HG03280 (cell line): ENCODE data around the gene KLF13.

Experiments
- ATAC-seq: cut with Tn5 transposase; IDR thresholded peaks from one replicate; pipeline ENCODE4 v1.9.1; 2021; ENCODE audit warnings: mild to moderate bottlenecking, moderate library complexity; ENCODE audit not compliant: unreplicated experiment

The KLF13 gene

GRCh38 chr15:31326156-31326874 is at the start of gene KLF13:
Gene KLF13, plus strand, starts transcription at chr15:31326835. Its CDS starts 378 bp downstream, at chr15:31327213.
- ATAC-seq, result peak; percentile 63

- ATAC-seq, result no peak
Measured at GRCh38 chr15:31277335-31278060, 49.1 kb upstream of the KLF13 start.

- no peak for ATAC-seq
Measured at GRCh38 chr15:31278061-31278445, 48.6 kb upstream of the KLF13 start.

GRCh38 chr15:31278544-31279220 is 48.0 kb upstream of the KLF13 start:
- no peak for ATAC-seq

DNA sequence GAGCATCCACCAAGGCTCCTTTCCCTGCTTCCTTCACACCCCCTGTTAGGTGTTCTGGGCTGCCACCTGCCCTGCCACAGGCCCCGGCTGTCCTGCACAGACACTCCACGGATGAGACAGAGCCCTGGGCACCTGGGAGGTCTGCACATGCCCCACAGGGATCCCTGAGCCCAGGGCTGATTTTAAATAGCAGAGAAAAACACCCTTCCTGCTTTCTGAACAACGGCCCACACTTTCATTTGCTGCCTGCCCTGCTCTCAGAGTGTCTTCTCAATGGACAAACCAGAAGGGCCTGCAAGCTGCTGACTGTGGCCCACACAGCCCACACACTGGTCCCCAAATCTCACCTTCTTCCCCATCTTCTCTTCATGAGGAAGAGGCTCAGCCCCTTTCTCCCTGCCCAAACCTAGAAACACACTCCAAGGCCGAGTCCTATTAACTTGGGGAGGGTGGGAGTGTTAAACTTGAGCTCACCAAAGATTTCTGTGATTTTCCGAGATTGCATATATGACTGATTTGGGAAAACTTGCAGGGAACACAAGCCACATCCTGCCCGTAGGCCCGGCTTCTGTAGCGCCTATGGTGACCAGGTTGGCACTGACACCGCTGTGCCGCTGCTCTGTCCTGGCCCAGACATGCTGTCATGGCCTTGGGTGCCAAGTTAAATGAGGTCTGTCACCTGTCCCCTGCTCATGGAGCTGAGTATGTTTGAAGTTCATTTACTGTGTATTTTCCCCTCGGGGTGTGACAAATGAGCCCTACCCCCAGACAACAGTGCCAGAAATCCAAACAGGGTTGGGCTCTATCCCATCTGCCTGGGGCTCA is 47.2 kb upstream of the KLF13 start:
- ATAC-seq, result no peak

- no peak for ATAC-seq
Measured at GRCh38 chr15:31280046-31280830, 46.4 kb upstream of the KLF13 start.

- ATAC-seq, result no peak
Measured at GRCh38 chr15:31280831-31281216, 45.8 kb upstream of the KLF13 start.

- ATAC-seq, result no peak
Measured at GRCh38 chr15:31283043-31283442, 43.6 kb upstream of the KLF13 start.

GRCh38 chr15:31285772-31286261 is 40.8 kb upstream of the KLF13 start:
- ATAC-seq, result no peak

DNA sequence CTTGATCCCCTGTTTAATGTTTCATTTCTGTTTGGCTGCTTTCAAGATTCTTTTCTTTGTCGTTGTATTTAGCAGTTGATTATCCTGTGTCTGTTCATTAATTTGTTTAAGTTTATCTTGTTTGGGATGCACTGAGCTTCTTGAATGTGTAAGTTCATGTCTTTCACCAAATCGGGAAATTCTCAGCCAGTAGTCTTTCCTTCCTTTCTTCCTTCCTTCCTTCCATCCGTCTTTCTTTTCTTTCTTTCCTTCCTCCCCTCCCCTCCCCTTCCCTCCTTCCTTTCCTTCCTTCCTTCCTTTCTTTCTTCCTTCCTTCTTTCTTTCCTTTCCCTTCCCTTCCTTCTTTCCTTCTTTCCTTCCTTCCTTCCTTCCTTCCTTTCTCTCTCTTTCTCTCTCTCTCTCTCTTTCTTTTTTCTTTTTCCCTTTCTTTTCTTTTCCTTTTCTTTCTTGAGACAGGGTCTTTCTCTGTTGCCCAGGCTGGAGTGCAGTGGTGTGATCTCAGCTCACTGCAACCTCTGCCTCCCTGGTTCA is 35.5 kb upstream of the KLF13 start:
- ATAC-seq, result no peak

DNA sequence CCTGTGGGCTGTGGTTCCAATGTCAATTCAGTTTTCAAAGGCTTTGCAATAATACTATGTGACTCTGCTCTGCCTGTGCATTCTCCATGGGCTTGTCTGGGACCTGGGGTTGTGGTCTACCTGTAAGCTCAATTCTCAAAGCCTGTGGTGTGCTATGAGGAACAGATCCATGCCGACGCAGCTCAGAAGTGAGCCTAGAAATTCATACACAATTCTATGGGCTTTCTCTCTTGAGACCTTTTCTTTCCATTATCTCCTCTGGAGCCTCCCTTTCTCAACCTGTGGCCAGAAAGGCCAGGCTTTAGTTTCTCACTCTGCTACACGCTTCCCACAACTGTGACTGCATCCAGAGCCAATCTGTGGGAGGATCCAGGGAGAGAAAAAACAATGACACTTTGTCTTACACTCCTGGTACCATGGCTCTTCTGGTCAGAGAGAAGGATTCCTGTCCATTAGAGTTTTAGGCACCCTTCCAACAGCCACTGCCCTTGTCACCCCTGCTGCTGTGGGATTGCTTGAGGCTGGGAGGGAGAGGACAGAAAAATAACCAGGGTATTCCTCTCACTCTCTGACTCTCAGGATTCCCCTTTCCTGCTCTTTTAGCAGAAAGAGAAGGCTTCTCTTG is 34.1 kb upstream of the KLF13 start:
- no peak for ATAC-seq

DNA sequence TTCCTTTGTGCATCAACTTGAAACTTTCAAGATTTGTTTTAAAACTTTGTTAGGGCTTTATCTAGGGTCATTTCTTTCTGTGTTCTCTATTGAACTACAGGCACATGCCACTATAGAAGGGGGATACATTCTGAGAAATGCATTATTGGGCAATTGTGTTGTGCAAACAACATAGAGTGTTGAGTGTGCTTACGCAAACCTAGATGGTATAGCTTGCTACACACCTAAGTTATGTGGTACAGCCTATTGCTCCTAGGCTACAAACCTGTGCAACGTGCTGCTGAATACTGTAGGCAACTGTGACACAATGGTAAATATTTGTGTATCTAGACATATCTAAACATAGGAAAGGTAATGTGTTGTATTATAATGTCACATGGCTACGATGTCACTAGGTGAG is 33.0 kb upstream of the KLF13 start:
- no peak for ATAC-seq

GRCh38 chr15:31294067-31294466 is 32.6 kb upstream of the KLF13 start:
- no peak for ATAC-seq

DNA sequence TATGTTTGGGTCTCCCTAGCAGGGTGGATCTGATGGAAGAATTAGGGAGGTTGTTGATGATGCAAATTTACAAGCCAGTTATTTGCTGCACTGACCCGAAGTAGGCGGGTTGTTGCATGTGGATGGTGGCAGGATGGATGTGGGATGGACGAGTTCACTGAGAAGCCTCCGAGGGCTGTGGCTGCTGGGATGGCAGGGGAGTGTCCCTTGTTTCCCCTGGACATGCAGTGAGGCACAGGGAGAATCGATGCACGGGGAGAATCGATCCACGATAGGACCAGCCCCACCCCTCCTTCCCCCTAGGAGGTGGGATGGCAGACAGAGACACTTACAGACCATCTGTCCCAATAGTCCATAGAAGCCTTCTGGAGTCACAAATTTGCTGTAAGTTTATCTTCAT is 31.0 kb upstream of the KLF13 start:
- ATAC-seq, result no peak

GRCh38 chr15:31296219-31296645 is 30.4 kb upstream of the KLF13 start:
- no peak for ATAC-seq

DNA sequence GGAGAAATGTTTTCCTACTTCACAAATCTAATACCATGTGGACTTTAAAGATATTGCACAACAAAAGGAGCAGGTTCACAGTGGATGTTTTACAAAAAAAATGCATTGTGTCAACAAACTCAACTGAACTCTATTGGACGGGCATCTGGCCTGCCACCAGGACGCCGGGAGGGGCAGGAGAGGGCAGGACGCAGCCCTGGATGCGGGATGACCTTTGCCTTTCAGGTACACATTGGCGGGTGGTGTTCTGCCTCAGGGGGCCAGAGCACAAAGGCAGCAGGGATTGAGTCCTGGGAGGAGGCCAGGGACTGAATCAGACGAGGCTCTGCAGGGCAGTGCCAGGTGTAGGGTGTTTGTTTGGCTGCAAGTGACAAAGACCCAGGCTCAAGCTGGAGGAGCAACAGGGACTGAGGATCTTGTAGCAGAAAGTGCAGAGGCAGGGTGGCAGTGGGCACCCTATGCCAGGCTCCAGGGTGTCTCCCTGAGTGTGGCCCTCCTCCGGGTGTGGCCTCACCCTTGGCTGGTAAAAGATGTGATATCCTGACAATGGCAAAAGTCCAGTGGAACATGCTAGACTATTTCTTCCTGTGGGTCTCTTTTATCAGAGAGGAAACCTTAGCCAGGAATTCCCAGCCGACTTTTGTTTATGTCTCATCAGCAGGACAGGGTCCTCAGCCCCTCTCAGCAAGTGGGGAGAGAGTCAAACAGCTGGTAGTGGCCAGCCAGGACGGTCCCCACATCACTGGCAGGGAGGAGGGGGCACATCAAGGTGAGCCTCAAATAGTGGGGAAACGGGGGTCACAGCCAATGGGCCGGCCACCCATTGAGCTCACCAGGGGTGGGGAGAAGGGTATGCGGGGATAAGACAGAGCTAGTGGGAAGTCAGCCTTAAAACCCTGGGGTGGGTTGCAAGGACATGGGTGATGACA is 29.7 kb upstream of the KLF13 start:
- no peak for ATAC-seq

DNA sequence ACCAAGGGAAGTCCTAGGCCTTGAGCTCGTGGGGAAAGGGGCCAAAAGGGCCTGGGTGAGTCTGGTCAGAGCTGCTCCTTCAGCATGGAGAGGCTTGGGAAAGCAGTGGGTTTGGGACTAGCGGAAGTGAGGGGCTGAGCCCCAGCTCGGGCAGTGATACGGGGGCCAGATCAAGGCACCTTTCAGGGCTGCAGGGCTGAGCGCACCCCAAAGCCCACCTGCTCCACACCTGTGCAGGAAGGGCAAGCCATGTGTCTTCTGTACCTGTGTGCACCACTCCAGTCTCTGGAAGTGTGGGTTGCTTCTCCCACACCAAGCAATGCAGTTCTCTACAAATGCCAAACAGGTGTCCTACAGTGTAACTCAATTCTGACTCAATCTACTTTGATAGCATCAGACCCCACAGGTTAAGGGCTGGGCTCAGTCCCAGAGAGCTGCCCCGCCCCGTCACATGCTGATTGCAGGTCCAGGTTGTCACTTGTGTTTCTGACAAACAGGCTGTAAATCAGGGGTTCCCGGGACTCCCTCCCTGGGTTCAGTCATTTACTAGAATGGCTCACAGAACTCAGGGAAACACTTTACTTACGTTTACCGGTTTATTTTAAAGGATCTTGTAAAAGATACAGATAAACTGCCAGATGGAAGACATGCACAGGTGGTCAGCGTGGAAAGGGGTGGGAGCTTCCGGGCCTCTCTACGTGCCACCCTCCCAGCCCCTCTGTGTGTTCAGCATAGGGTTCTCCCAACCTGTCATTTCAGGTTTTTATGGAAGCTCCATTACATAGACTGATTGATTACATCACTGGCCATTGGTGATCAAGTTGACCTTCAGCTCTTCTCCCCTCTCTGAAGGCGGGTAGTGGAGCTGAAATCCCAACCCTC is 28.8 kb upstream of the KLF13 start:
- no peak for ATAC-seq
